ENCODE measurements around the gene OR10H1. TPM values are rescaled to one million over a fixed set of nuclear protein-coding genes. Genes with fewer than 3 reads are reported as not detected.
"Not testable (repeated sequence)": the region's sequence is repeated elsewhere in the genome, so short reads cannot be mapped to it uniquely, and the experiment has no call there.

Gene OR10H1
- total RNA-seq, 1 donor from 2014 or later, result not detected

DNA sequence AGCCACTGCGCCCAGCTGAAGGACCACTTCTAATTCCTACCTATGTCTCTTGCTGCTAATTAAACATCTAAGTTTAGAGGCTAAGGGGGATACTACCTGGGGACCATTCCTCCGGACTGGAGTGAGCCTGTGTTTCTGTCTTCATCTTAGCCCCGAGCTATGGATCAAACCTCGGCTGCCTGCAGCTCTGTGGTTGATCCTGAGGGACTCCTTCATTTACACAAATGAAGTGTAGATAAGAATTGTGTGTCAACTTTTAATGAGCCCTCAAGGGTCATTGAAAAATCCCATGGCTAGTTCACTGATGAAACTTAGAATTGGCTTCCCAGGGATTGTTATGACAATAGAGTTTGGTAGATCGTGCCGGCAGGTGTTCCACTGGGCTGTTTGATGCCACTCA lies 31.5 kb upstream of the OR10H1 start:
- no peak overlapping the region for H3K4me3 Mint-ChIP-seq
- H3K9me3 Mint-ChIP-seq, result peaks cover 34% of the 10 kb centered on the region
- Histone ChIP-seq H3F3A (ENCODE audit: low read depth) (no peaks in the 10 kb centered on the region), H3K4me2 (no peak overlapping the region), H3K4me3 (no peak overlapping the region), H3K27me3 (no peaks in the 10 kb centered on the region), H3K79me2 (ENCODE audit: low read depth) (no peaks in the 10 kb centered on the region), H3K9ac (no peak overlapping the region), H3K27ac (no peak overlapping the region), H3K36me3 (no peaks in the 10 kb centered on the region), H2AFZ (replicated peaks) (no peak overlapping the region), H3K9me3 (ENCODE audit: low read depth) (peaks cover 5% of the 10 kb centered on the region), H4K20me1 (ENCODE audit: low read depth) (no peaks in the 10 kb centered on the region), H3K4me1 (no peaks in the 10 kb centered on the region)
- peaks cover 7% of the 10 kb centered on the region for H3K27me3 Mint-ChIP-seq (ENCODE audit: insufficient read depth, low read depth)
- H3K27ac Mint-ChIP-seq, result no peak overlapping the region
- H3K4me1 Mint-ChIP-seq, result no peaks in the 10 kb centered on the region
- no peak for DNase-seq (ENCODE audit: low spot score)
- H3K36me3 Mint-ChIP-seq, result no peaks in the 10 kb centered on the region
- TF ChIP-seq, protein P1, sequence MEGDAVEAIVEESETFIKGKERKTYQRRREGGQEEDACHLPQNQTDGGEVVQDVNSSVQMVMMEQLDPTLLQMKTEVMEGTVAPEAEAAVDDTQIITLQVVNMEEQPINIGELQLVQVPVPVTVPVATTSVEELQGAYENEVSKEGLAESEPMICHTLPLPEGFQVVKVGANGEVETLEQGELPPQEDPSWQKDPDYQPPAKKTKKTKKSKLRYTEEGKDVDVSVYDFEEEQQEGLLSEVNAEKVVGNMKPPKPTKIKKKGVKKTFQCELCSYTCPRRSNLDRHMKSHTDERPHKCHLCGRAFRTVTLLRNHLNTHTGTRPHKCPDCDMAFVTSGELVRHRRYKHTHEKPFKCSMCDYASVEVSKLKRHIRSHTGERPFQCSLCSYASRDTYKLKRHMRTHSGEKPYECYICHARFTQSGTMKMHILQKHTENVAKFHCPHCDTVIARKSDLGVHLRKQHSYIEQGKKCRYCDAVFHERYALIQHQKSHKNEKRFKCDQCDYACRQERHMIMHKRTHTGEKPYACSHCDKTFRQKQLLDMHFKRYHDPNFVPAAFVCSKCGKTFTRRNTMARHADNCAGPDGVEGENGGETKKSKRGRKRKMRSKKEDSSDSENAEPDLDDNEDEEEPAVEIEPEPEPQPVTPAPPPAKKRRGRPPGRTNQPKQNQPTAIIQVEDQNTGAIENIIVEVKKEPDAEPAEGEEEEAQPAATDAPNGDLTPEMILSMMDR (IDR thresholded peaks at IDR 0.05), result no peak
- TF ChIP-seq EZH2phosphoT487 (IDR thresholded peaks at IDR 0.05) (no peak), EZH2 (IDR thresholded peaks at IDR 0.05) (no peak)

DNA sequence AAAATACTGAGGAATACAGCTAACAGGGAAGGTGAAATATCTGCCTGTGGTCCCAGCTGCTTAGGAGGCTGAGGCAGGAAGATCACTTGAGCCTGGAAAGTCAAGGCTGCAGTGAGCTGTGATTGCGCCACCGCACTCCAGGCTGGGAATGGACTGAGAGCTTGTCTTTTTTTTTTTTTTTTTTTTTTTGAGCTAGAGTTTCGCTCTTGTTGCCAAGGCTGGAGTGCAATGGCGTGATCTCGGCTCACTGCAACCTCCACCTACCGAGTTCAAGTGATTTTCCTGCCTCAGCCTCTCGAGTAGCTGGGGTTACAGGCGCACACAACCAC lies 28.4 kb upstream of the OR10H1 start:
- H3K9ac ChIP-seq; H3K79me2 ChIP-seq (ENCODE audit: low read depth); H3K36me3 ChIP-seq; H3K27ac Mint-ChIP-seq; H3K4me1 ChIP-seq; H3K36me3 Mint-ChIP-seq; H3K4me3 Mint-ChIP-seq; H3K4me3 ChIP-seq; H3K9me3 ChIP-seq (ENCODE audit: low read depth); H3F3A ChIP-seq (ENCODE audit: low read depth); DNase-seq (ENCODE audit: low spot score); H2AFZ ChIP-seq (replicated peaks); H3K27me3 Mint-ChIP-seq (ENCODE audit: insufficient read depth, low read depth); H3K27ac ChIP-seq; H4K20me1 ChIP-seq (ENCODE audit: low read depth); H3K27me3 ChIP-seq; H3K4me2 ChIP-seq; H3K4me1 Mint-ChIP-seq: not testable (repeated sequence)
- peaks cover 45% of the 10 kb centered on the region for H3K9me3 Mint-ChIP-seq

DNA sequence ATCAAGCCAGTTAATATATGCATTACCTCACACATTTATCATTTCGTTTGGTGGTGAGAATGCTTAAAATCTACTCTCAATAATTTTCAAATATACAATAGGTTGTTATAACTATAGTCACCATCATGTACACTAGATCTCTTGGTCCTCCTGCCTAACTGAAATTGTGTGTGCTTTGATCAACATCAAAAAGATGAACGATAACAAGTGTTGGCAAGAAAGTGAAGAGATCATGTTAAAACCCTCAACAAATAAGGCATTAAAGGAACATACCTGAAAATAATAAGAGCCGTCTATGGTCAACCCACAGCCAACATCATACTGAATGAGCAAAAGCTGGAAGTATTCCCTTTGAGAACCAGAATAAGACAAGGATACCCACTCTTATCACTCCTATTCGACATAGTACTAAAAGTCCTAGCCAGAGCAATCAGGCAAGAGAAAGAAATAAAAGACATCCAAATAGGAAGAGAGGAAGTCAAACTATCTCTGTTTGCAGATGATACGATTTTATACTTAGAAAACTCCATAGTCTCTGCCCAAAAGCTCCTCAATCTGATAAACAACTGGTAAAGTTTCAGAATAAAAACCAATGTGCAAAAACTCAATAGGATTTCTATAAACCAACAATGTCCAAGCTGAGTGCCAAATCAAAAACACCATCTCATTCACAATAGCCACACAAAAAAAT lies 27.9 kb upstream of the OR10H1 start:
- Histone ChIP-seq H3K4me1 (no peaks in the 10 kb centered on the region), H2AFZ (replicated peaks) (no peak overlapping the region), H3K4me2 (no peak overlapping the region), H3K4me3 (no peak overlapping the region), H3K9ac (no peak overlapping the region), H3K36me3 (no peaks in the 10 kb centered on the region), H3K9me3 (ENCODE audit: low read depth) (peaks cover 3% of the 10 kb centered on the region), H3F3A (ENCODE audit: low read depth) (no peaks in the 10 kb centered on the region), H3K27me3 (no peaks in the 10 kb centered on the region), H4K20me1 (ENCODE audit: low read depth) (no peaks in the 10 kb centered on the region), H3K27ac (no peak overlapping the region), H3K79me2 (ENCODE audit: low read depth) (no peaks in the 10 kb centered on the region)
- no peak overlapping the region for H3K27ac Mint-ChIP-seq
- peaks cover 7% of the 10 kb centered on the region for H3K27me3 Mint-ChIP-seq (ENCODE audit: insufficient read depth, low read depth)
- TF ChIP-seq EZH2phosphoT487 (IDR thresholded peaks at IDR 0.05), result no peak
- no peaks in the 10 kb centered on the region for H3K4me1 Mint-ChIP-seq
- no peaks in the 10 kb centered on the region for H3K36me3 Mint-ChIP-seq
- H3K9me3 Mint-ChIP-seq, result peaks cover 49% of the 10 kb centered on the region
- no peak for DNase-seq (ENCODE audit: low spot score)
- H3K4me3 Mint-ChIP-seq, result no peak overlapping the region

DNA sequence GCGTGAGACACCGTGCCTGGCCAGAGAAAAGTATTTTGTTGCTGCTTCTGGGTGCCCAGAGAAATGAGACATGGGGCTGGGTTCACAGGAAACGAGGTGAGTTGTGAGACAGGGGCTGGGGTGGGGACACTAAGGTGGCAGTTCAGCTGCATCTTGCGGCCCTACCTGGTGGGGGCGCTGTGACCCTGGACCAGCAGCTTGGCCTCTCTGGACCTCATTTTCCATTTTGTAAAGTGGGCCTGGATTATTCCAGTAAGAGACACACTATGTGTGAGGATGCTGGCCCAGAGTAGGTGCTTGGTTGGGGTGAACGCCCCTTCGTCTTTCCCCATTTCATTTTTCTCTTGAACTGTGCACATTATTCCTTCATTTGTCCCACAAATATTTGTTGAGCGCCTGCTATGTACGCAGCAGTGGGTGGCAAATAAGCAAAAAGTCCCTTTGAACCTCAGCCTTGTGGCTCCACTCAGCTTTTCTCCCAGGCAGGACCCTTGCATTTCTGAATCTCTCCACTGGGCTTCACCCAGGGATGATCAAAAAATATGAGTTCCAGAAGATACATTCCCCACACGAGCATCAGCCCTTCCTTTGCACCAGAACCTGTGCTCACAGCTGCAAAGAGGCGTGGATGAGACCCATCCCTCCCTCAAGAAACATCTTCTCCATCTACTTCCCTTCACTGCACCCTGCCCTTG lies 26.6 kb upstream of the OR10H1 start:
- Histone ChIP-seq H3K4me3 (no peak overlapping the region), H2AFZ (replicated peaks) (no peak overlapping the region), H3K4me1 (no peaks in the 10 kb centered on the region), H3K79me2 (ENCODE audit: low read depth) (no peaks in the 10 kb centered on the region), H3K9ac (no peak overlapping the region), H3K4me2 (no peak overlapping the region), H3K27ac (no peak overlapping the region), H3K27me3 (no peaks in the 10 kb centered on the region), H3F3A (ENCODE audit: low read depth) (no peaks in the 10 kb centered on the region), H3K36me3 (no peaks in the 10 kb centered on the region), H4K20me1 (ENCODE audit: low read depth) (no peaks in the 10 kb centered on the region), H3K9me3 (ENCODE audit: low read depth) (peaks cover 7% of the 10 kb centered on the region)
- no peak for DNase-seq (ENCODE audit: low spot score)
- Mint-ChIP-seq H3K27ac (no peak overlapping the region), H3K27me3 (ENCODE audit: insufficient read depth, low read depth) (peaks cover 10% of the 10 kb centered on the region), H3K36me3 (no peaks in the 10 kb centered on the region), H3K9me3 (peaks cover 46% of the 10 kb centered on the region), H3K4me3 (no peak overlapping the region), H3K4me1 (no peaks in the 10 kb centered on the region)
- TF ChIP-seq, protein P1 (IDR thresholded peaks at IDR 0.05), result no peak
- no peak for TF ChIP-seq EZH2 (IDR thresholded peaks at IDR 0.05)
- no peak for TF ChIP-seq EZH2phosphoT487 (IDR thresholded peaks at IDR 0.05)

Data from neural progenitor cell (in vitro differentiated cells).